Activated B cell treated with CpG ODN at 0.5 μM for 24 hours (primary cell): Measurements from ENCODE around the gene FANCL. TPM values are rescaled to one million over a fixed set of nuclear protein-coding genes. Genes with fewer than 3 reads are reported as not detected.
"Not testable (repeated sequence)": the region's sequence is repeated elsewhere in the genome, so short reads cannot be mapped to it uniquely, and the experiment has no call there.

Experiments
- ATAC-seq: fragments of 200-7000 bp; cut with Tn5 transposase; one replicate; pipeline ENCODE4 v1.10.0; 2021; ENCODE audit warnings: low read depth, mild to moderate bottlenecking, moderate library complexity
- CTCF ChIA-PET: fragments of 350-600 bp; sonication (Branson Sonifier 250); formaldehyde crosslinking; loops from one replicate; lab custom pipeline; 2021; ENCODE audit warnings: antibody characterized with exemption; lab: Charles Lee
- POLR2A ChIA-PET: fragments of 350-600 bp; sonication (Branson Sonifier 250); formaldehyde crosslinking; loops from one replicate; lab custom pipeline; 2021; ENCODE audit warnings: antibody characterized with exemption; lab: Charles Lee
- DNase-seq: peaks from one replicate; pipeline ENCODE4 v3.0.0; 2022
- H3K27ac Mint-ChIP-seq: one replicate; pipeline ENCODE4 v1.8.0; 2020; ENCODE audit warnings: mixed read lengths
- H3K27me3 Mint-ChIP-seq: one replicate; pipeline ENCODE4 v1.8.0; 2021; ENCODE audit warnings: mixed read lengths
- H3K36me3 Mint-ChIP-seq: one replicate; pipeline ENCODE4 v1.8.0; 2021; ENCODE audit warnings: low read depth, mixed read lengths
- H3K4me1 Mint-ChIP-seq: one replicate; pipeline ENCODE4 v1.8.0; 2021; ENCODE audit warnings: mixed read lengths
- H3K4me3 Mint-ChIP-seq: one replicate; pipeline ENCODE4 v1.8.0; 2020; ENCODE audit warnings: mild to moderate bottlenecking, mixed read lengths
- H3K9me3 Mint-ChIP-seq: one replicate; pipeline ENCODE4 v1.8.0; 2020; ENCODE audit warnings: mixed read lengths
- intact Hi-C: fragments of 100-400 bp; cut with micrococcal nuclease; formaldehyde crosslinking; loops from one replicate; pipeline ENCODE4 v1.15.1; 2024
- total RNA-seq: library from RNA; stranded (reverse); gene quantifications from 2 replicates; pipeline ENCODE4 v1.2.3, GENCODE V29; 2022
- TF ChIP-seq, protein P1 (sequence below): fragments of 200-600 bp; IDR thresholded peaks from one replicate; pipeline ENCODE4 v1.8.0; 2022; ENCODE audit warnings: antibody characterized with exemption, mild to moderate bottlenecking

The FANCL gene
- 17.8 and 18.4 TPM in 2 replicates for total RNA-seq

DNA sequence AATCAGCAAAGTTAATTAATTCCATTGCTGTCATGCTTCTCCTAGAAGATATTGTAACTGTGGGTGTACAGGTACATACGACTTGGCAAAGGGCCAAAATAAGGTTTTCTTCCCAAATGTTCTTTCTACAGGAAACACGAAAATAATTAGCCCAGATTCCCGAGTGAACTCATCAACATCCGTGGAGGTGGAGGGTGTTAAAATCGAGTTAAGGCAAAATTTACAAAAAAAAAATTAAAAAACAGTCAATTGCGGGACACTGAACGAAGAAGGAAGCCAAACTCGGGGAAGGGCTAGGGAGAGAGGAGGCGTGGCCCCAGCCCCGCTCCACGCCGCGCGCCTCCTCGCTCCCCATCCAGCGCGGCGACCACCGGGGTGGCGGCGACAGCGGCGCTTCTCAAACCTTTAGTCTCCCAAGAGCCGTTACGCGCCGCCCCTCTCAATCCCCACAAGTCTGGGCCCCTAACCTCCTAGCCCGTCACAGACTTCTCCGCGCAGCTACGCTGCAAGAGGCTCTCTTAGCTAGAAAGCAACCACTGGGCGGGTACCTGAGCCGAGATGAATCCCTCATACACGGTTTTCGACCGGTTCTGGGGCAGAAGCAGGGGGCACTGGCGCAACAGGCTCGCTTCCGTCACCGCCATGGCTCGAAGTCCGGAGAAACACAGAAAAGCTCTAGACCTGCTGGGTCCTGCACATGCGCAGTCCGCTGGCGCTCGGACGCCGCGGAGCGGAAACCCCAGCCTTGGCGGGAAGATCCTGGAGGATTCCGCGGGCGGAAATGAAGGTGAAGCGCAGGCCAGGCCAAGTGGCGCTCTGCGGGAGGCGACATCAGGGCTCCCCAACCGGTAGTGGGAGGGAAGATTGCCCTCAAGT is at the start of gene FANCL:
Gene FANCL (minus strand): TSS at position 656 of the 876 bp plus-strand sequence. CDS start 12 bp downstream, at position 644.
- Mint-ChIP-seq H3K4me3 (peak within 1 kb of the TSS; percentile 92), H3K4me1 (peaks cover 36% of the 10 kb centered on the region), H3K27me3 (no peaks in the 10 kb centered on the region), H3K36me3 (peaks cover 5% of the 10 kb centered on the region), H3K27ac (peak within 1 kb of the TSS; percentile 86), H3K9me3 (no peaks in the 10 kb centered on the region)
- ChIA-PET POLR2A (interaction anchor here (0.5 to 1.2 kb wide), 4 partner anchors 16 to 332 kb away, joined by 3 to 4 read pairs (median 4); no protein-coding TSS in a partner anchor), CTCF (interaction anchor here (0.7 kb wide), 1 partner anchor 333 kb away, joined by 3 read pairs; no protein-coding TSS in a partner anchor)
- intact Hi-C loops: loop anchor here (1.0 to 5.0 kb wide), 3 partner anchors 194 to 349 kb away; partner anchors contain the start of gene VRK2
- TF ChIP-seq, protein P1, sequence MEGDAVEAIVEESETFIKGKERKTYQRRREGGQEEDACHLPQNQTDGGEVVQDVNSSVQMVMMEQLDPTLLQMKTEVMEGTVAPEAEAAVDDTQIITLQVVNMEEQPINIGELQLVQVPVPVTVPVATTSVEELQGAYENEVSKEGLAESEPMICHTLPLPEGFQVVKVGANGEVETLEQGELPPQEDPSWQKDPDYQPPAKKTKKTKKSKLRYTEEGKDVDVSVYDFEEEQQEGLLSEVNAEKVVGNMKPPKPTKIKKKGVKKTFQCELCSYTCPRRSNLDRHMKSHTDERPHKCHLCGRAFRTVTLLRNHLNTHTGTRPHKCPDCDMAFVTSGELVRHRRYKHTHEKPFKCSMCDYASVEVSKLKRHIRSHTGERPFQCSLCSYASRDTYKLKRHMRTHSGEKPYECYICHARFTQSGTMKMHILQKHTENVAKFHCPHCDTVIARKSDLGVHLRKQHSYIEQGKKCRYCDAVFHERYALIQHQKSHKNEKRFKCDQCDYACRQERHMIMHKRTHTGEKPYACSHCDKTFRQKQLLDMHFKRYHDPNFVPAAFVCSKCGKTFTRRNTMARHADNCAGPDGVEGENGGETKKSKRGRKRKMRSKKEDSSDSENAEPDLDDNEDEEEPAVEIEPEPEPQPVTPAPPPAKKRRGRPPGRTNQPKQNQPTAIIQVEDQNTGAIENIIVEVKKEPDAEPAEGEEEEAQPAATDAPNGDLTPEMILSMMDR: no peak
- DNase-seq (peak; percentile 71), ATAC-seq (peak; percentile 84)

DNA sequence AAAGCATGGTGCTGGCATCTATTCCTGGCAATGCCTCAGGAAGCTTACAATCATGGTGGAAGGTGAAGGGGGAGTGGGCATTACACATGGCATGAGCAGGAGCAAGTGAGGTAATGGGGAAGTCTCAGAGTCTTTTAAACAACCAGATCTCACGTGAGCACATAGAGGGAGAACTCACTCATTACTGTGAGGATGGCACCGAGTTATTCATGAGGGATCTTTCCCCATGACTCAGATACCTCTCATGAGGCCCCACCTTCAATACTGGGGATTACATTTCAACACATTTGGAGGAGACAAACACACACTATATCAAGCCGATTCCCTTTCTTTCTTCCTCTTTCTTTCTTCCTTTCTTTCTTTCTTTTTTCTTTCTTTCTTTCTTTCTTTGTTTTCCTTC is 47.9 kb upstream of the FANCL start:
- H3K4me3 Mint-ChIP-seq: no peak overlapping the region
- intact Hi-C loops: no loop called here
- no peak overlapping the region for H3K27ac Mint-ChIP-seq
- TF ChIP-seq, protein P1: no peak
- ATAC-seq: no peak
- no peak for DNase-seq
- ChIA-PET CTCF (no interaction called here), POLR2A (no interaction called here)
- no peaks in the 10 kb centered on the region for H3K9me3 Mint-ChIP-seq
- no peaks in the 10 kb centered on the region for H3K4me1 Mint-ChIP-seq
- H3K36me3 Mint-ChIP-seq: no peaks in the 10 kb centered on the region
- H3K27me3 Mint-ChIP-seq: peaks cover 6% of the 10 kb centered on the region

DNA sequence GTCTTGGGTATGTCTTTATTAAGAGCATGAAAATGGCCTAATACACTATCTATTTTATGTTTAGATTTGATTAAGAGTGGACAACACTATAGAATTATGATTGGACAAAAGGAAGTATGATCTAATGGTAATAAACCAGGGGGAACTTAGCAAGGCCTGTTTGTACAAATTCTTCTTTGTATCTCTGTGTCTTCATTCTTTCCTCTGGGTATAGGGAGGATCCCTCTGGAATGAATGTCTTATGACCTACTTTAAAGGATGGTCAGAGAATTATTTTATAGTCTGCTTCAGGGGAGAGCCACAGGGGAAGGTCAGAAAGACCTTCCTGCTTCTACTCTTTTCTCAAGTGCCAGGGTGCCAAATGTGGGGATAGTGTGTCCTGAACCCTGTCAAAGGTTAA is 42.8 kb upstream of the FANCL start:
- ChIA-PET CTCF (no interaction called here), POLR2A (no interaction called here)
- no peaks in the 10 kb centered on the region for H3K27me3 Mint-ChIP-seq
- H3K36me3 Mint-ChIP-seq: no peaks in the 10 kb centered on the region
- intact Hi-C loops: no loop called here
- ATAC-seq (no peak), DNase-seq (no peak)
- no peak overlapping the region for H3K4me3 Mint-ChIP-seq
- no peaks in the 10 kb centered on the region for H3K4me1 Mint-ChIP-seq
- no peak overlapping the region for H3K27ac Mint-ChIP-seq
- TF ChIP-seq, protein P1: no peak
- no peaks in the 10 kb centered on the region for H3K9me3 Mint-ChIP-seq

DNA sequence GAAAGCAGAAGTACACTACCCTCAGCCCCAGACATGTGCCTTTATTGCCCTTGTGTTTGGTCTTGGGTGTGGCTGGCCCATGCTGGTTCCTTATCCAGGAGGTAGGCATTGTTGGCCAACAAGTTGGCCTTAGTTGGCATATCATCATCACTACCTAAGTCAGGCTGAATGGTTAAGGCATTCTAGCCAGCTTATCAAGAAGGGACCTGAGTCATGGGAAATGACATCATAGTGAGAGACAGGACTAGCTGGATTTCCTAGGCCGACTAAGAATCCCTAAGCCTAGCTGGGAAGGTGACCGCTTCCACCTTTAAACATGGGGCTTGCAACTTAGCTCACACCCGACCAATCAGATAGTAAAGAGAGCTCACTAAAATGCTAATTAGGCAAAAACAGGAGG is 34.0 kb upstream of the FANCL start:
- intact Hi-C loops, H3K9me3 Mint-ChIP-seq, H3K36me3 Mint-ChIP-seq, ATAC-seq, H3K4me3 Mint-ChIP-seq, DNase-seq, POLR2A ChIA-PET, H3K4me1 Mint-ChIP-seq, H3K27ac Mint-ChIP-seq, H3K27me3 Mint-ChIP-seq, CTCF ChIA-PET: not testable (repeated sequence)

DNA sequence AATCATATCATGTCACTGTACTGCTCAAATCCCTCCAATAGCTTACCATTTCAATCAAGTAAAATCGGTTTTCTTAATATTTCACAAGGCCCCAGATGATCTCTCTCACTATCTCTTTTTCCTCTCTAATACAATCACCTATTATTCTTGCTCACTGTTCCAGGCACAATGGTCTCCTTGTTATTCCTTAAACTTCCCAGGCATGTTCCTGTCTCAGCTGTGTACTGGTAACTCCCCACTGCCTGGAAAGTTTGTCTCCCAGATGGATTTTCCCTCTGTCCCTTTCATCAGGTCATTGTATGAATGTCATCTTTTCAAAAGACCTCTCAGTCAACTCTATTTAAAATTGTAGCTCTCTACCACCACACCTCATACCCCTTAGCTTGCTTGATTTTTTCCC is 30.7 kb upstream of the FANCL start:
- ATAC-seq: no peak
- Mint-ChIP-seq H3K27me3 (no peaks in the 10 kb centered on the region), H3K4me1 (no peaks in the 10 kb centered on the region), H3K36me3 (no peaks in the 10 kb centered on the region), H3K27ac (no peak overlapping the region), H3K4me3 (no peak overlapping the region), H3K9me3 (no peaks in the 10 kb centered on the region)
- intact Hi-C loops: no loop called here
- ChIA-PET POLR2A (no interaction called here), CTCF (no interaction called here)
- TF ChIP-seq, protein P1: no peak
- DNase-seq: no peak
